GM13976 (cell line): ENCODE results near the gene OSBPL5.

ENCODE experiments used
- DNase-seq: peaks from one replicate; pipeline ENCODE4 v3.0.0; 2012; ENCODE audit warnings: low spot score
- CTCF ChIP-seq: IDR thresholded peaks from 2 replicates; pipeline ENCODE4 v1.5.1; 2012; ENCODE audit warnings: borderline replicate concordance, mild to moderate bottlenecking; ENCODE audit not compliant: insufficient read depth; ENCODE audit errors: extremely low read depth, missing control alignments, control extremely low read depth
- in situ Hi-C: fragments of 300-500 bp; cut with MboI; formaldehyde crosslinking; loops from one replicate; pipeline ENCODE4 v1.12.0; 2022; ENCODE audit warnings: low sequenced_read_pairs, mixed read lengths, inconsistent platforms; ENCODE audit not compliant: unreplicated experiment

Gene OSBPL5

GRCh38 chr11:3104051-3104714 is 60.9 kb downstream of the OSBPL5 start:
- DNase-seq, result peak; percentile 29
- in situ Hi-C loops, result no loop called here
- no peak for TF ChIP-seq CTCF

- TF ChIP-seq CTCF, result no peak
- in situ Hi-C loops, result no loop called here
- peak; percentile 26 for DNase-seq
Observed at GRCh38 chr11:3103076-3103475, 62.0 kb downstream of the OSBPL5 start.

- in situ Hi-C loops, result no loop called here
- DNase-seq, result peak; percentile 30
- no peak for TF ChIP-seq CTCF
Observed at GRCh38 chr11:3102641-3102921, 62.5 kb downstream of the OSBPL5 start.

GRCh38 chr11:3101921-3102640 is 63.0 kb downstream of the OSBPL5 start:
- no peak for TF ChIP-seq CTCF
- DNase-seq, result peak; percentile 27
- in situ Hi-C loops, result no loop called here

- in situ Hi-C loops, result loop anchor here (10.0 kb wide), 1 partner anchor 64 kb away; no protein-coding TSS in a partner anchor
- no peak for TF ChIP-seq CTCF
- DNase-seq, result peak; percentile 12
Observed at GRCh38 chr11:3099178-3099577, 65.9 kb downstream of the OSBPL5 start.

- in situ Hi-C loops, result loop anchor here (10.0 kb wide), 1 partner anchor 62 kb away; no protein-coding TSS in a partner anchor
- no peak for TF ChIP-seq CTCF
- DNase-seq, result no peak
Observed at GRCh38 chr11:3096909-3097530, 68.1 kb downstream of the OSBPL5 start.
